Astrocyte (in vitro differentiated cells and primary cell): Measurements from ENCODE around the gene OR5M3.

Source experiments
- CTCF ChIP-seq: IDR thresholded peaks from 2 replicates; pipeline ENCODE4 v1.5.1; 2011; ENCODE audit warnings: low read depth, mild to moderate bottlenecking, inconsistent platforms, low read length, moderate library complexity; ENCODE audit not compliant: insufficient read depth
- EZH2 ChIP-seq: IDR thresholded peaks from 2 replicates; pipeline ENCODE4 v1.6.1; 2012; ENCODE audit warnings: mild to moderate bottlenecking, low read length, inconsistent platforms; ENCODE audit not compliant: insufficient read depth

- no peak for TF ChIP-seq CTCF
- TF ChIP-seq EZH2: no peak
Measured at GRCh38 chr11:56474729-56475235, 1.6 kb upstream of the OR5M3 start.
